ENCODE data around the gene SLC25A31.
A peak's percentile ranks its signal among the peaks of the same experiment; 100 is the strongest.

Gene SLC25A31

GRCh38 chr4:127799711-127800110, 69.5 kb downstream of the SLC25A31 start:
- no peak for DNase-seq (ENCODE audit: low read depth)
- no peak for TF ChIP-seq CTCF (conservative IDR thresholded peaks at IDR 0.05; ENCODE audit: low read depth, low read length)
- H3K4me3 ChIP-seq (ENCODE audit: low read depth, low read length), result no peak overlapping the region

- no peak overlapping the region for H3K4me3 ChIP-seq (ENCODE audit: low read depth, low read length)
- peak; percentile 61 for DNase-seq (ENCODE audit: low read depth)
- TF ChIP-seq CTCF (conservative IDR thresholded peaks at IDR 0.05; ENCODE audit: low read depth, low read length), result peak; percentile 63
Measured at GRCh38 chr4:127809173-127809800, 79.1 kb downstream of the SLC25A31 start.

- TF ChIP-seq CTCF (conservative IDR thresholded peaks at IDR 0.05; ENCODE audit: low read depth, low read length), result no peak
- DNase-seq (ENCODE audit: low read depth), result no peak
- H3K4me3 ChIP-seq (ENCODE audit: low read depth, low read length), result no peak overlapping the region
Measured at GRCh38 chr4:127810551-127810950, 80.4 kb downstream of the SLC25A31 start.

GRCh38 chr4:127822430-127822829, 92.2 kb downstream of the SLC25A31 start:
- TF ChIP-seq CTCF (conservative IDR thresholded peaks at IDR 0.05; ENCODE audit: low read depth, low read length), result no peak
- H3K4me3 ChIP-seq (ENCODE audit: low read depth, low read length), result no peak overlapping the region
- DNase-seq (ENCODE audit: low read depth), result no peak

Measured in choroid plexus epithelial cell (primary cell).